K562 (cell line): ENCODE data around the gene IL1RL2. TPM values are rescaled to one million over a fixed set of nuclear protein-coding genes. Genes with fewer than 3 reads are reported as not detected.

Experiments used
- CREBBP ChIP-seq: IDR thresholded peaks from one replicate; pipeline ENCODE4 v1.6.1; 2012; ENCODE audit warnings: low read depth, mild to moderate bottlenecking, control low read depth, inconsistent platforms, low read length
- CTBP1 ChIP-seq: fragments of 450-650 bp; IDR thresholded peaks from 2 replicates; pipeline ENCODE4 v1.6.1; 2016; ENCODE audit warnings: borderline replicate concordance
- FIP1L1 ChIP-seq: fragments of 200-400 bp; formaldehyde crosslinking; IDR thresholded peaks from 2 replicates; pipeline ENCODE4 v1.6.1; 2018; ENCODE audit warnings: mild to moderate bottlenecking, low read depth, low read length; ENCODE audit not compliant: poor library complexity, severe bottlenecking
- HNRNPL ChIP-seq: fragments of 200-400 bp; formaldehyde crosslinking; IDR thresholded peaks from 2 replicates; pipeline ENCODE4 v1.6.1; 2017; ENCODE audit warnings: low read depth, mild to moderate bottlenecking, low read length
- LCOR ChIP-seq: sonication (generic); formaldehyde crosslinking; IDR thresholded peaks from 2 replicates; pipeline ENCODE4 v1.8.0; 2022; ENCODE audit warnings: mild to moderate bottlenecking, missing genetic modification reagents
- MTF1 ChIP-seq: fragments of 250-450 bp; sonication (Bioruptor Pico); IDR thresholded peaks from 2 replicates; pipeline ENCODE4 v1.9.0; 2021; ENCODE audit warnings: moderate library complexity, mild to moderate bottlenecking, inconsistent platforms, borderline replicate concordance
- NEUROD1 ChIP-seq: fragments of 150-350 bp; IDR thresholded peaks from 2 replicates; pipeline ENCODE4 v1.6.1; 2014; ENCODE audit warnings: borderline replicate concordance, low read length, low read depth; ENCODE audit not compliant: partially characterized antibody
- NFE2 ChIP-seq: IDR thresholded peaks from 2 replicates; pipeline ENCODE4 v1.6.1; 2014; ENCODE audit warnings: antibody characterized with exemption, low read depth
- NONO ChIP-seq, 2 experiments: fragments of 200-400 bp in 1 of 2; fragments of 450-650 bp in 1 of 2; formaldehyde crosslinking in 1 of 2; IDR thresholded peaks; 2 replicates each; pipeline ENCODE4 v1.6.1; 2017; ENCODE audit warnings: low read depth in 2 of 2, mild to moderate bottlenecking in 2 of 2, moderate library complexity in 2 of 2, low read length in 1 of 2
- NR2C2 ChIP-seq, 2 experiments: fragments of 200-800 bp in 1 of 2; sonication (Bioruptor generic) in 1 of 2; sonication (generic) in 1 of 2; formaldehyde crosslinking in 1 of 2; IDR thresholded peaks; 2 replicates each; pipeline versions ENCODE4 v1.6.1 to v1.8.0; 2016 to 2022; ENCODE audit warnings: mild to moderate bottlenecking in 1 of 2, missing compliant biosample characterization in 1 of 2, missing genetic modification characterization in 1 of 2, missing genetic modification reagents in 1 of 2
- SMARCA4 ChIP-seq: fragments of 450-650 bp; IDR thresholded peaks from 2 replicates; pipeline ENCODE4 v1.6.1; 2016
- WHSC1 ChIP-seq: IDR thresholded peaks from one replicate; pipeline ENCODE4 v1.6.1; 2012; ENCODE audit warnings: low read length, control low read depth, inconsistent platforms
- ZNF23 ChIP-seq: fragments of 250-450 bp; sonication (Bioruptor Pico); IDR thresholded peaks from 2 replicates; pipeline ENCODE4 v1.4.0; 2020; ENCODE audit warnings: mild to moderate bottlenecking
- ZNF561 ChIP-seq: fragments of 450-650 bp; formaldehyde crosslinking; conservative IDR thresholded peaks from 2 replicates; pipeline ENCODE4 v1.4.0; 2020; ENCODE audit warnings: mild to moderate bottlenecking, moderate library complexity
- polyA plus RNA-seq, 8 experiments: library from polyadenylated mRNA; depleted of rRNA in 4 of 8; stranded (reverse) in 5 of 8; unstranded in 3 of 8; fragments of >200 nt; fragmentation: Nextera tagmentation in 2 of 8; fragmentation: Illumina TruSeq in 1 of 8; extraction: Ambion mirVana in 2 of 8; extraction: Trizol in 1 of 8; gene quantifications; 2 replicates each; pipeline versions ENCODE4 v1.2.1 to v1.2.3, GENCODE V29; 2011 to 2014; ENCODE audit warnings: inconsistent platforms in 1 of 8, missing spikeins in 1 of 8
- total RNA-seq, 7 experiments: library from RNA; depleted of rRNA in 6 of 7; stranded (reverse); fragments of >200 nt in 6 of 7; fragmentation: Illumina TruSeq in 2 of 7; extraction: Trizol in 2 of 7; gene quantifications; 2 replicates each; pipeline versions ENCODE4 v1.2.1 to v1.2.3, GENCODE V29; 2011 to 2021; ENCODE audit warnings: low replicate concordance in 1 of 7
- TF ChIP-seq, protein P1 (sequence below): fragments of 250-450 bp; sonication (Bioruptor Pico); IDR thresholded peaks from 2 replicates; pipeline ENCODE4 v1.4.0; 2020; ENCODE audit warnings: mild to moderate bottlenecking, moderate library complexity
- TF ChIP-seq, protein P2 (sequence below): fragments of 200-800 bp; sonication (Bioruptor generic); IDR thresholded peaks from 2 replicates; pipeline ENCODE4 v1.6.1; 2017; ENCODE audit warnings: missing genetic modification characterization, missing compliant biosample characterization
- TF ChIP-seq, protein P3 (sequence below): fragments of 450-650 bp; formaldehyde crosslinking; IDR thresholded peaks from 2 replicates; pipeline ENCODE4 v1.4.0; 2022; ENCODE audit warnings: mild to moderate bottlenecking, moderate library complexity
- TF ChIP-seq, protein P4 (sequence below): sonication (generic); formaldehyde crosslinking; IDR thresholded peaks from 2 replicates; pipeline ENCODE4 v1.8.0; 2022; ENCODE audit warnings: mild to moderate bottlenecking, missing genetic modification reagents
- TF ChIP-seq, protein P5 (sequence below): sonication (generic); formaldehyde crosslinking; IDR thresholded peaks from 2 replicates; pipeline ENCODE4 v1.8.0; 2023; ENCODE audit warnings: mild to moderate bottlenecking, missing genetic modification reagents

Gene IL1RL2
- total and polyA plus RNA-seq, 9 of the 15 experiments (the other 6 are each of a cell fraction or from before 2014, with no cell fraction given): not detected

DNA sequence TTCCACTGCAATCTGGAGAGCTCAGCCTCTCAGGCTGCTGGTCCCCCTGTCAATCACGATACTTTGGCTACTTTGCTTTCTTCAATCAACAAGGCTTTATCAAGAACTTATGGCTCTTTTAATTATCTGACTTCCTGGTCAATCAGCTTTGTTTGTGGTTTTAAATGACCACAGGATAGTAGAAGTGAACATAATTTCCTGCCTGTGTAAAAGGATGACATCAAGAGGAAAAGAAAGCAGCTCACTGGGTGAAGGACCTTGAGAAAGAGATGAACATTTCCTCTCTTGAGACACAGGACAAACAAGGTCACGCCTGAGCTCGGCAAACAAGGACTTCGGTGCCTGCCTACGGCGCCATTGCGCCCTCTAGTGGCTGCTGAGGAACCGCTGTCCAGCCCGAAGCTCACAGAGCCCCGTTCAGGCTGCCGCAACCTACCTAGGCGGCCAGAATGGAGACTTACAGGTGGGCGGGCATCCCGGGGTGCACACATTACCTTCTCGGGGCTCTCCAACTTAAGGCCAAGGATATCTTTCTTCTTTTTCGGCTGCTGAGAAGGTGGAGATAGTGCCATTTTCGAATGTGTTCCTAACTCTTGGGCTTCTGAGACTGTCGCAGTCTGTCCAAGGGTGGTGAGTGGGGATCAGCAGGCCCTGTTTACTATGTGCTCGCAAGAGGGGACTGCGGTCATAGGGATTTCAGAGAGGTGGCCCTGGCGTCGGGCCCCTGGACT is 54.0 kb downstream of the IL1RL2 start (continued):
- TF ChIP-seq HNRNPL (no peak), NONO (IDR thresholded peaks at IDR 0.05; ENCODE audit: low read depth in 2 of 2, low read length in 1 of 2) (no peak), NFE2 (no peak), FIP1L1 (no peak), SMARCA4 (no peak), ZNF23 (CRISPR knock-in tag) (no peak), ZNF561 (CRISPR knock-in tag) (no peak), WHSC1 (no peak), NR2C2 (CRISPR knock-in tag; IDR thresholded peaks at IDR 0.05) (no peak), NR2C2 (tag; IDR thresholded peaks at IDR 0.05) (peak; percentile 63), NEUROD1 (peak; percentile 48), MTF1 (CRISPR knock-in tag) (no peak), LCOR (CRISPR knock-in tag) (0 out of 2 replicates have a peak, but pooled peaks have one; percentile 35), CREBBP (no peak), CTBP1 (peak; percentile 86)
- TF ChIP-seq, protein P1, sequence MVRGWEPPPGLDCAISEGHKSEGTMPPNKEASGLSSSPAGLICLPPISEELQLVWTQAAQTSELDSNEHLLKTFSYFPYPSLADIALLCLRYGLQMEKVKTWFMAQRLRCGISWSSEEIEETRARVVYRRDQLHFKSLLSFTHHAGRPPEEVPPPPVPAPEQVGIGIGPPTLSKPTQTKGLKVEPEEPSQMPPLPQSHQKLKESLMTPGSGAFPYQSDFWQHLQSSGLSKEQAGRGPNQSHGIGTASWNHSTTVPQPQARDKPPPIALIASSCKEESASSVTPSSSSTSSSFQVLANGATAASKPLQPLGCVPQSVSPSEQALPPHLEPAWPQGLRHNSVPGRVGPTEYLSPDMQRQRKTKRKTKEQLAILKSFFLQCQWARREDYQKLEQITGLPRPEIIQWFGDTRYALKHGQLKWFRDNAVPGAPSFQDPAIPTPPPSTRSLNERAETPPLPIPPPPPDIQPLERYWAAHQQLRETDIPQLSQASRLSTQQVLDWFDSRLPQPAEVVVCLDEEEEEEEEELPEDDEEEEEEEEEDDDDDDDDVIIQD (CRISPR knock-in tag): no peak
- TF ChIP-seq, protein P2, sequence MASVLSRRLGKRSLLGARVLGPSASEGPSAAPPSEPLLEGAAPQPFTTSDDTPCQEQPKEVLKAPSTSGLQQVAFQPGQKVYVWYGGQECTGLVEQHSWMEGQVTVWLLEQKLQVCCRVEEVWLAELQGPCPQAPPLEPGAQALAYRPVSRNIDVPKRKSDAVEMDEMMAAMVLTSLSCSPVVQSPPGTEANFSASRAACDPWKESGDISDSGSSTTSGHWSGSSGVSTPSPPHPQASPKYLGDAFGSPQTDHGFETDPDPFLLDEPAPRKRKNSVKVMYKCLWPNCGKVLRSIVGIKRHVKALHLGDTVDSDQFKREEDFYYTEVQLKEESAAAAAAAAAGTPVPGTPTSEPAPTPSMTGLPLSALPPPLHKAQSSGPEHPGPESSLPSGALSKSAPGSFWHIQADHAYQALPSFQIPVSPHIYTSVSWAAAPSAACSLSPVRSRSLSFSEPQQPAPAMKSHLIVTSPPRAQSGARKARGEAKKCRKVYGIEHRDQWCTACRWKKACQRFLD (CRISPR knock-in tag): no peak
- TF ChIP-seq, protein P3, sequence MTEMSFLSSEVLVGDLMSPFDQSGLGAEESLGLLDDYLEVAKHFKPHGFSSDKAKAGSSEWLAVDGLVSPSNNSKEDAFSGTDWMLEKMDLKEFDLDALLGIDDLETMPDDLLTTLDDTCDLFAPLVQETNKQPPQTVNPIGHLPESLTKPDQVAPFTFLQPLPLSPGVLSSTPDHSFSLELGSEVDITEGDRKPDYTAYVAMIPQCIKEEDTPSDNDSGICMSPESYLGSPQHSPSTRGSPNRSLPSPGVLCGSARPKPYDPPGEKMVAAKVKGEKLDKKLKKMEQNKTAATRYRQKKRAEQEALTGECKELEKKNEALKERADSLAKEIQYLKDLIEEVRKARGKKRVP (CRISPR knock-in tag): no peak
- TF ChIP-seq, protein P4, sequence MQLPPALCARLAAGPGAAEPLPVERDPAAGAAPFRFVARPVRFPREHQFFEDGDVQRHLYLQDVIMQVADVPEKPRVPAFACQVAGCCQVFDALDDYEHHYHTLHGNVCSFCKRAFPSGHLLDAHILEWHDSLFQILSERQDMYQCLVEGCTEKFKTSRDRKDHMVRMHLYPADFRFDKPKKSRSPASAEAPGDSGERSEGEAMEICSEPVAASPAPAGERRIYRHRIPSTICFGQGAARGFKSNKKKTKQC (CRISPR knock-in tag): no peak
- TF ChIP-seq, protein P5, sequence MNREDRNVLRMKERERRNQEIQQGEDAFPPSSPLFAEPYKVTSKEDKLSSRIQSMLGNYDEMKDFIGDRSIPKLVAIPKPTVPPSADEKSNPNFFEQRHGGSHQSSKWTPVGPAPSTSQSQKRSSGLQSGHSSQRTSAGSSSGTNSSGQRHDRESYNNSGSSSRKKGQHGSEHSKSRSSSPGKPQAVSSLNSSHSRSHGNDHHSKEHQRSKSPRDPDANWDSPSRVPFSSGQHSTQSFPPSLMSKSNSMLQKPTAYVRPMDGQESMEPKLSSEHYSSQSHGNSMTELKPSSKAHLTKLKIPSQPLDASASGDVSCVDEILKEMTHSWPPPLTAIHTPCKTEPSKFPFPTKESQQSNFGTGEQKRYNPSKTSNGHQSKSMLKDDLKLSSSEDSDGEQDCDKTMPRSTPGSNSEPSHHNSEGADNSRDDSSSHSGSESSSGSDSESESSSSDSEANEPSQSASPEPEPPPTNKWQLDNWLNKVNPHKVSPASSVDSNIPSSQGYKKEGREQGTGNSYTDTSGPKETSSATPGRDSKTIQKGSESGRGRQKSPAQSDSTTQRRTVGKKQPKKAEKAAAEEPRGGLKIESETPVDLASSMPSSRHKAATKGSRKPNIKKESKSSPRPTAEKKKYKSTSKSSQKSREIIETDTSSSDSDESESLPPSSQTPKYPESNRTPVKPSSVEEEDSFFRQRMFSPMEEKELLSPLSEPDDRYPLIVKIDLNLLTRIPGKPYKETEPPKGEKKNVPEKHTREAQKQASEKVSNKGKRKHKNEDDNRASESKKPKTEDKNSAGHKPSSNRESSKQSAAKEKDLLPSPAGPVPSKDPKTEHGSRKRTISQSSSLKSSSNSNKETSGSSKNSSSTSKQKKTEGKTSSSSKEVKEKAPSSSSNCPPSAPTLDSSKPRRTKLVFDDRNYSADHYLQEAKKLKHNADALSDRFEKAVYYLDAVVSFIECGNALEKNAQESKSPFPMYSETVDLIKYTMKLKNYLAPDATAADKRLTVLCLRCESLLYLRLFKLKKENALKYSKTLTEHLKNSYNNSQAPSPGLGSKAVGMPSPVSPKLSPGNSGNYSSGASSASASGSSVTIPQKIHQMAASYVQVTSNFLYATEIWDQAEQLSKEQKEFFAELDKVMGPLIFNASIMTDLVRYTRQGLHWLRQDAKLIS (CRISPR knock-in tag): no peak
